Measurements from ENCODE around the gene SHD. TPM values are rescaled to one million over a fixed set of nuclear protein-coding genes. Genes with fewer than 3 reads are reported as not detected.
A peak's percentile ranks its signal among the peaks of the same experiment; 100 is the strongest.

SHD gene
- total and polyA plus RNA-seq, 9 of the 15 experiments (the other 6 are each of a cell fraction or from before 2014, with no cell fraction given), result 0.05 to 0.62 (median 0.15) TPM; not detected in 5

DNA sequence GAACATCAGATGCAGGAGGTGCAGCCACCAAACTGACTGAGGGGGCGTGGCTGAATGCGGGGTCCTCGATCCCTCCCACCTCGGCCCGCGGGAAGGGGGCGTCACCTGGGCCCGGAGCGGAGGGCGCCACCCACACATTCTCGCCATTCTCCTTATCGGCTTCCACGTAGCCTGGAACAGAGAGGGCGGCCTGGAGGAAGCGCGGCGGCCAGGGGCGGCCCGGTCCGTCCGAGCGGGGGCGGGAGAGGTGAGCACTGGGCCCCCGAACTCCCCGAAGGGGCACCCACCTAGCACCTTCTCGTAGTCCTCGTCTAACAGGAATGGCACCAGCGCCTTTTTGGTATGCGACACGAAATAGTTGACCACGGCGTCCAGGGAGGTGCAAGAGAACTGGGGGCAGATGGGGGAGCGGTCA lies 47.8 kb downstream of the SHD start (continued):
- TF ChIP-seq SNRNP70 (optimal IDR thresholded peaks at IDR 0.05; ENCODE audit: low read depth, low read length) (no peak), POLR2AphosphoS5 (IDR thresholded peaks at IDR 0.05; ENCODE audit: control insufficient read depth, insufficient read depth, low read depth, low read length) (no peak), MTA1 (IDR thresholded peaks at IDR 0.05; ENCODE audit: borderline replicate concordance) (no peak), FOXK2 (conservative IDR thresholded peaks at IDR 0.05 in 1 of 2, IDR thresholded peaks at IDR 0.05 in 1 of 2; ENCODE audit: low read depth in 2 of 2) (no peak), MXD1 (CRISPR knock-in tag; IDR thresholded peaks at IDR 0.05; ENCODE audit: borderline replicate concordance, poor library complexity, severe bottlenecking) (no peak), CREM (IDR thresholded peaks at IDR 0.05; ENCODE audit: low read depth) (peak; percentile 81), MYC (IDR thresholded peaks at IDR 0.05; ENCODE audit: low read depth, low read length) (no peak), MYC (CRISPR knock-in tag; IDR thresholded peaks at IDR 0.05; ENCODE audit: borderline replicate concordance, low read depth) (0 out of 2 replicates have a peak, but pooled peaks have one; percentile 90), IFI16 (CRISPR knock-in tag; IDR thresholded peaks at IDR 0.05) (no peak), TCF7L2 (IDR thresholded peaks at IDR 0.05; ENCODE audit: low read depth, low read length) (no peak), NUFIP1 (IDR thresholded peaks at IDR 0.05; ENCODE audit: partially characterized antibody) (no peak), SMC3 (conservative IDR thresholded peaks at IDR 0.05; ENCODE audit: insufficient read depth, low read depth, low read length) (no peak), KAT2B (IDR thresholded peaks at IDR 0.05; ENCODE audit: low read depth, low read length) (no peak), KDM2B (CRISPR knock-in tag; IDR thresholded peaks at IDR 0.05) (peak; percentile 90), ARNT (IDR thresholded peaks at IDR 0.05) (no peak), FOXA1 (IDR thresholded peaks at IDR 0.05; ENCODE audit: borderline replicate concordance) (no peak), ARID4B (CRISPR knock-in tag; IDR thresholded peaks at IDR 0.05) (no peak; the same call in 1 of the 2 replicates), MTA3 (IDR thresholded peaks at IDR 0.05; ENCODE audit: borderline replicate concordance) (0 out of 2 replicates have a peak, but pooled peaks have one; percentile 42), ZNF77 (CRISPR knock-in tag; IDR thresholded peaks at IDR 0.05) (no peak), SRSF1 (IDR thresholded peaks at IDR 0.05; ENCODE audit: low read depth, low read length) (no peak), ZNF76 (CRISPR knock-in tag; IDR thresholded peaks at IDR 0.05; ENCODE audit: borderline replicate concordance) (no peak), FOXK1 (CRISPR knock-in tag; IDR thresholded peaks at IDR 0.05; ENCODE audit: borderline replicate concordance) (no peak; the same call in 1 of the 2 replicates), ZNF586 (CRISPR knock-in tag; conservative IDR thresholded peaks at IDR 0.05) (no peak)
- TF ChIP-seq, protein P1, sequence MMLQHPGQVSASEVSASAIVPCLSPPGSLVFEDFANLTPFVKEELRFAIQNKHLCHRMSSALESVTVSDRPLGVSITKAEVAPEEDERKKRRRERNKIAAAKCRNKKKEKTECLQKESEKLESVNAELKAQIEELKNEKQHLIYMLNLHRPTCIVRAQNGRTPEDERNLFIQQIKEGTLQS (IDR thresholded peaks at IDR 0.05), result peak; percentile 50; the same call in 1 of the 2 replicates
- TF ChIP-seq, protein P1 (CRISPR knock-in tag; conservative IDR thresholded peaks at IDR 0.05), result no peak
